Lower lobe of right lung (tissue), 2 donors: Measurements from ENCODE around the gene CABLES1. TPM values are rescaled to one million over a fixed set of nuclear protein-coding genes. Genes with fewer than 3 reads are reported as not detected.
"Not testable (repeated sequence)": the region's sequence is repeated elsewhere in the genome, so short reads cannot be mapped to it uniquely, and the experiment has no call there.

Experiments
- ATAC-seq, 2 donors: fragments of 200-7000 bp; cut with Tn5 transposase; one replicate each; pipeline ENCODE4 v1.9.1; 2020 to 2022; ENCODE audit warnings: mild to moderate bottlenecking in 2 of 2, moderate library complexity in 2 of 2
- DNase-seq: peaks from one replicate; pipeline ENCODE4 v3.0.0-alpha.2; 2020
- H3K27ac ChIP-seq: fragments of 200-600 bp; one replicate; pipeline ENCODE4 v1.8.0; 2022
- H3K27me3 ChIP-seq: fragments of 200-600 bp; one replicate; pipeline ENCODE4 v1.8.0; 2022; ENCODE audit warnings: low read depth
- H3K36me3 ChIP-seq: fragments of 200-600 bp; one replicate; pipeline ENCODE4 v1.8.0; 2022; ENCODE audit warnings: mild to moderate bottlenecking
- H3K4me1 ChIP-seq: fragments of 200-600 bp; one replicate; pipeline ENCODE4 v1.8.0; 2022
- H3K4me3 ChIP-seq: fragments of 200-600 bp; one replicate; pipeline ENCODE4 v1.8.0; 2022; ENCODE audit warnings: mild to moderate bottlenecking
- H3K9me3 ChIP-seq: fragments of 200-600 bp; one replicate; pipeline ENCODE4 v1.8.0; 2022
- CTCF ChIP-seq: fragments of 200-600 bp; IDR thresholded peaks from one replicate; pipeline ENCODE4 v1.8.0; 2022; ENCODE audit warnings: antibody characterized with exemption, mild to moderate bottlenecking
- intact Hi-C: fragments of 100-400 bp; cut with DNase I; formaldehyde crosslinking; loops from one replicate; pipeline ENCODE4 v1.11.0; 2022
- total RNA-seq: library from RNA; stranded (reverse); fragmentation: NEBNext Ultra II Directional; extraction: Animal tissue kit (Norgen Biotek cat#: 25700); gene quantifications from one replicate; pipeline ENCODE4 v1.2.1, GENCODE V29; 2021
- donor health status: DM: no; HTN: yes; CAD: no; lungs with severe emphysema.

Gene CABLES1
- total RNA-seq, 1 donor from 2014 or later = 44.2 TPM

GRCh38 chr18:23266717-23267446 is 131.6 kb downstream of the CABLES1 start:
- Histone ChIP-seq H3K27ac (no peak overlapping the region), H3K36me3 (no peaks in the 10 kb centered on the region), H3K27me3 (no peaks in the 10 kb centered on the region), H3K4me3 (no peak overlapping the region), H3K4me1 (no peaks in the 10 kb centered on the region), H3K9me3 (peaks cover 13% of the 10 kb centered on the region)
- no peak for TF ChIP-seq CTCF
- intact Hi-C loops = no loop called here
- DNase-seq (no peak), ATAC-seq (no peak)

- no peak for TF ChIP-seq CTCF
- intact Hi-C loops = no loop called here
- Histone ChIP-seq H3K27ac (no peak overlapping the region), H3K36me3 (no peaks in the 10 kb centered on the region), H3K4me1 (no peaks in the 10 kb centered on the region), H3K9me3 (peaks cover 13% of the 10 kb centered on the region), H3K4me3 (no peak overlapping the region), H3K27me3 (no peaks in the 10 kb centered on the region)
- DNase-seq (no peak), ATAC-seq (peak in 1 of 2 donors; percentile 7)
Observed at GRCh38 chr18:23267447-23267776, 132.1 kb downstream of the CABLES1 start.

- no peaks in the 10 kb centered on the region for H3K36me3 ChIP-seq
- DNase-seq = no peak
- no peak for TF ChIP-seq CTCF
- intact Hi-C loops = no loop called here
- H3K27ac ChIP-seq = no peak overlapping the region
- peaks cover 13% of the 10 kb centered on the region for H3K9me3 ChIP-seq
- no peaks in the 10 kb centered on the region for H3K4me1 ChIP-seq
- no peak overlapping the region for H3K4me3 ChIP-seq
- H3K27me3 ChIP-seq = no peaks in the 10 kb centered on the region
- no peak for ATAC-seq
Observed at GRCh38 chr18:23268641-23269040, 133.4 kb downstream of the CABLES1 start.

GRCh38 chr18:23269068-23269467 is 133.8 kb downstream of the CABLES1 start:
- intact Hi-C loops, ATAC-seq, H3K4me1 ChIP-seq, H3K27ac ChIP-seq, DNase-seq, H3K27me3 ChIP-seq, H3K4me3 ChIP-seq, H3K36me3 ChIP-seq: not testable (repeated sequence)
- peaks cover 13% of the 10 kb centered on the region for H3K9me3 ChIP-seq

- TF ChIP-seq CTCF = no peak
Observed at GRCh38 chr18:23269928-23270327, 134.6 kb downstream of the CABLES1 start.

GRCh38 chr18:23270986-23271680 is 135.8 kb downstream of the CABLES1 start:
- intact Hi-C loops = no loop called here
- no peak for TF ChIP-seq CTCF
- Histone ChIP-seq H3K4me1 (peaks cover 1% of the 10 kb centered on the region), H3K4me3 (no peak overlapping the region), H3K27ac (no peak overlapping the region), H3K9me3 (peaks cover 13% of the 10 kb centered on the region), H3K27me3 (no peaks in the 10 kb centered on the region), H3K36me3 (no peaks in the 10 kb centered on the region)
- ATAC-seq (no peak), DNase-seq (no peak)

More at GRCh38 chr18:23269928-23270327, 134.6 kb downstream of the CABLES1 start:
- Histone ChIP-seq H3K4me1 (no peaks in the 10 kb centered on the region), H3K4me3 (no peak overlapping the region), H3K27me3 (no peaks in the 10 kb centered on the region), H3K27ac (no peak overlapping the region), H3K9me3 (peaks cover 13% of the 10 kb centered on the region), H3K36me3 (no peaks in the 10 kb centered on the region)
- intact Hi-C loops = no loop called here
- DNase-seq = no peak
- ATAC-seq = no peak
